DND-41 (cell line): Measurements from ENCODE around the gene OSR1.

Experiments used
- ATAC-seq: fragments of 200-7000 bp; cut with Tn5 transposase; 3 replicates; pipeline ENCODE4 v1.9.1; 2021; ENCODE audit warnings: low read depth; ENCODE audit not compliant: insufficient read depth
- DNase-seq: peaks from one replicate; pipeline ENCODE4 v3.0.0-alpha.2; 2020
- H2AFZ ChIP-seq: 2 replicates; pipeline ENCODE4 v1.6.0; 2012; ENCODE audit warnings: low read depth, low read length
- H3K27ac ChIP-seq: 2 replicates; pipeline ENCODE4 v1.5.1; 2012; ENCODE audit warnings: low read length, inconsistent platforms
- H3K27me3 ChIP-seq: fragments of 200-600 bp; sonication (generic); 2 replicates; pipeline ENCODE4 v1.6.0; 2012; ENCODE audit warnings: low read length, mild to moderate bottlenecking, inconsistent platforms; ENCODE audit not compliant: insufficient read depth, poor library complexity
- H3K36me3 ChIP-seq: 2 replicates; pipeline ENCODE4 v1.5.1; 2012; ENCODE audit warnings: low read length, inconsistent platforms; ENCODE audit not compliant: insufficient read depth
- H3K4me1 ChIP-seq: 2 replicates; pipeline ENCODE4 v1.5.1; 2012; ENCODE audit warnings: mild to moderate bottlenecking, low read length; ENCODE audit not compliant: insufficient read depth
- H3K4me2 ChIP-seq: 2 replicates; pipeline ENCODE4 v1.6.0; 2012; ENCODE audit warnings: mild to moderate bottlenecking, moderate library complexity, low read length, inconsistent platforms; ENCODE audit not compliant: insufficient read depth
- H3K4me3 ChIP-seq, 2 experiments: fragments of 200-600 bp in 1 of 2; shearing (Covaris generic) in 1 of 2; 2 replicates each; pipeline ENCODE4 v1.5.1; 2012 to 2016; ENCODE audit warnings: inconsistent platforms in 2 of 2, low read length in 2 of 2, mild to moderate bottlenecking in 2 of 2, low read depth in 1 of 2, moderate library complexity in 1 of 2
- H3K79me2 ChIP-seq: 2 replicates; pipeline ENCODE4 v1.6.0; 2012; ENCODE audit warnings: low read length, inconsistent platforms; ENCODE audit not compliant: insufficient read depth
- H3K9ac ChIP-seq: 2 replicates; pipeline ENCODE4 v1.6.0; 2012; ENCODE audit warnings: low read depth, mild to moderate bottlenecking, inconsistent platforms, low read length, moderate library complexity
- H3K9me3 ChIP-seq: 2 replicates; pipeline ENCODE4 v1.5.1; 2012; ENCODE audit warnings: low read length, moderate library complexity, mild to moderate bottlenecking, inconsistent platforms; ENCODE audit not compliant: insufficient read depth, severe bottlenecking
- H4K20me1 ChIP-seq: 2 replicates; pipeline ENCODE4 v1.6.0; 2012; ENCODE audit warnings: low read length; ENCODE audit not compliant: insufficient read depth
- CTCF ChIP-seq: IDR thresholded peaks from 2 replicates; pipeline ENCODE4 v1.5.1; 2012; ENCODE audit warnings: borderline replicate concordance, low read length, moderate library complexity, mild to moderate bottlenecking; ENCODE audit not compliant: poor library complexity, severe bottlenecking; ENCODE audit errors: extremely low read depth
- EZH2 ChIP-seq: IDR thresholded peaks from 3 replicates; pipeline ENCODE4 v1.6.1; 2012; ENCODE audit warnings: borderline replicate concordance, low read depth, mild to moderate bottlenecking, moderate library complexity, low read length, inconsistent platforms; ENCODE audit not compliant: severe bottlenecking

OSR1 gene

DNA sequence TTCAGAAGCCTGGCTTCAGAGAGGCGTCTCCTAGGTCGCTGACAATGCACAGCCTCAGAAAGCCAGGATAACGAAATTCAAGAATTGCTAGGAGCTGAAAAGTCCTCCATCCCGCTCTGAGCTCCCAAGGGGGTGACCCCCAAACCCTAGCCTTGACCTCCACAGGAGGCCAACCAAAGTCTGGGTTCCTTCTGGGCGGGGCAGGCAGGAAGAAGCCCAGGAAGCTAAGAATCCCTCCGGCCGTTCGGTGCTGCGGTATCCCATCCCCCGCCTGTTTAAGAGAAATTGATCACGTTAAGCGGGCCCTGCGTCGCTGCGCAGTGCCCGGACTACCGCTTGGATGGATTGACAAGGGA is 2.5 kb upstream of the OSR1 start:
- no peaks in the 10 kb centered on the region for H3K9me3 ChIP-seq
- H3K4me3 ChIP-seq, result no peak overlapping the region
- H4K20me1 ChIP-seq, result no peaks in the 10 kb centered on the region
- peaks cover 30% of the 10 kb centered on the region for H3K27me3 ChIP-seq
- no peak for DNase-seq
- no peak overlapping the region for H3K4me2 ChIP-seq
- peaks cover 17% of the 10 kb centered on the region for H3K4me1 ChIP-seq
- no peak for ATAC-seq
- H3K79me2 ChIP-seq, result no peaks in the 10 kb centered on the region
- no peaks in the 10 kb centered on the region for H3K36me3 ChIP-seq
- H3K27ac ChIP-seq, result no peak overlapping the region
- H3K9ac ChIP-seq, result no peak overlapping the region
- no peak for TF ChIP-seq CTCF
- no peak for TF ChIP-seq EZH2
- H2AFZ ChIP-seq, result no peak overlapping the region

DNA sequence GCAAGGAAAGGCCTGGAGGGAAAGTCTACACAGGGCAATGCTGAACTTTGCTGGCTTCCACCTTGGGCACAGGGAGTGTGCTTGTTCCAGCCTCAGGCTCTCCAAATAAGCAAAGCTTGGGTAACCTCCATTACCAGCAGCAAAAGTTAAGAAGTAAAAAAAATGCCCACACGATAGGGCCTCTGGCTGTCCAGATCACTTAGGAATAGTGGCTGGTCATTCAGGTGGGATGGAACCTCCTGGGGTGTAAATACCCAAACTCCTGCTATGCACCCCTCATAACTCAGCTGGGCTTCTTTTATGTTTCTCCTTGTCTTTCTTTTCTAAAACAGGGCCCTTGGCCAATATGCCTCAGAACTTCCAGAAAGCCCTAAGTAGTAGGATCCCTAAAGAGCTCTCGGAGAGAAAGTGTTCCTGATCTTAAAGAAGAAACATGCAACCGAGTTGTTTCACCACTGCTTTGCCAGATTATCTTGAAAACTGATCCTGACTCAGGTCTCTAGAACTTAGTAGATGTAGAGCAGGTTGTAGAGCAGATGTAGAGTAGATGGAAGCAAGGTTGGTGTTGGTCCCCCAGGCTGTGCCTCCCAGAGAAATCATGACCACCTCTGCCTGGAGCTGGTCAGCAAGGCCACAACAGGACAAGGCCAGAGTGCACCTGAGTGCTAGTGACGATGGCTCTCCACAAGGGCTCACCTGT is 2.0 kb upstream of the OSR1 start:
- no peak for TF ChIP-seq EZH2
- TF ChIP-seq CTCF, result no peak
- Histone ChIP-seq H3K9me3 (no peaks in the 10 kb centered on the region), H3K36me3 (no peaks in the 10 kb centered on the region), H3K4me2 (no peak overlapping the region), H3K27me3 (peaks cover 27% of the 10 kb centered on the region), H3K79me2 (no peaks in the 10 kb centered on the region), H3K9ac (no peak overlapping the region), H3K4me1 (peaks cover 17% of the 10 kb centered on the region), H2AFZ (no peak overlapping the region), H4K20me1 (no peaks in the 10 kb centered on the region), H3K4me3 (no peak overlapping the region), H3K27ac (no peak overlapping the region)
- no peak for ATAC-seq
- DNase-seq, result no peak

DNA sequence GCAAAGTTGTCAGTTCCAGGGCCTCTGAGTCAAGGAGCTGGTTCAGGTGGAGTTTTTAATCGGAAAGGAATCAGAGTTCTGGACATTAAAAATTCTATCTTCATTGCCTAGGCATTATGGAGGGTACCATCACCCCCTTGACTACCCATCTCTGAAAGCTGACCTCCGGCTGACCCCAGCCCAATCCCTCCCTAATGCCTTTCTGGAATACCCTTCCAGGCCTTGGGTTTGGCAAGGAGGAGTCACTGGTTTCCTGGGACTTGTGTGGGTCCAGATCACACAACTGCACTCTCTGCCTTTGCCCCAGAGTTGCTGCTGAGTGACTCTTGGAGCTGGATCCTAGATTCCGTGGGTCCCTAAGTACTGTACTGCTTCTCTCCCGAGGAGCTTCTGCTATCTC is 1.0 kb upstream of the OSR1 start:
- Histone ChIP-seq H3K36me3 (no peaks in the 10 kb centered on the region), H3K9ac (no peak overlapping the region), H3K4me1 (peaks cover 17% of the 10 kb centered on the region), H3K79me2 (no peaks in the 10 kb centered on the region), H3K27me3 (peaks cover 21% of the 10 kb centered on the region), H3K9me3 (no peaks in the 10 kb centered on the region), H3K4me2 (no peak overlapping the region), H2AFZ (no peak overlapping the region), H3K4me3 (no peak overlapping the region), H4K20me1 (no peaks in the 10 kb centered on the region), H3K27ac (no peak overlapping the region)
- no peak for ATAC-seq
- TF ChIP-seq EZH2 (no peak), CTCF (no peak)
- DNase-seq, result no peak

DNA sequence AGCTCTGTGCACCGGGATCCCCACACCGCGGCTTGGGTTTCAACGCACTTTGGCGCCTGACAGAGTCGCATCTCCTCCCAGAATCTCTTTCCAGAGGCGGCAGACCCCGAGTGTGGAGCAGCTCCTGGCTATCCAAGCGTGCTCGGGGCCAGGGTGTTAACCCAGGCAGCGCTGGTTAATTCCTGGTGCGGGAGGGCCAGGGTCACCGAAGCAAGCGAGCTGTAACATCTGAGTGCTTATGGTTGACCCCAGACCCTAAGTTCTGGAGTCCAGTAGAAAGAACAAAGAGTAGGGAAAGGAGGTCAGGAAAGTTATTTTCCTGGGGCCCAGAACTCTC is 566 bp upstream of the OSR1 start:
- Histone ChIP-seq H4K20me1 (no peaks in the 10 kb centered on the region), H3K9ac (no peak overlapping the region), H3K27me3 (peaks cover 19% of the 10 kb centered on the region)

More for the DNA sequence above, 566 bp upstream of the OSR1 start:
- Histone ChIP-seq H3K4me1 (peaks cover 17% of the 10 kb centered on the region), H3K27ac (no peak overlapping the region), H3K36me3 (no peaks in the 10 kb centered on the region), H3K79me2 (no peaks in the 10 kb centered on the region), H3K4me3 (no peak overlapping the region), H3K9me3 (no peaks in the 10 kb centered on the region), H3K4me2 (no peak overlapping the region), H2AFZ (no peak overlapping the region)
- ATAC-seq, result no peak
- DNase-seq, result no peak
- TF ChIP-seq CTCF, result no peak
- no peak for TF ChIP-seq EZH2
